Neural cell (in vitro differentiated cells): ENCODE measurements around the gene ABCC3.

Experiments used
- EZH2 ChIP-seq: fragments of 200-600, 300-800 bp; shearing (Covaris generic), sonication (generic); IDR thresholded peaks from 2 replicates; pipeline ENCODE4 v1.6.1; 2014; ENCODE audit warnings: antibody characterized with exemption, low read length, borderline replicate concordance, mild to moderate bottlenecking; ENCODE audit not compliant: insufficient read depth, poor library complexity, severe bottlenecking
- RAD21 ChIP-seq: fragments of 450-650 bp; conservative IDR thresholded peaks from 2 replicates; pipeline ENCODE4 v1.6.1; 2014; ENCODE audit warnings: antibody characterized with exemption, mild to moderate bottlenecking, moderate library complexity
- TAF1 ChIP-seq: IDR thresholded peaks from 2 replicates; pipeline ENCODE4 v1.6.1; 2012; ENCODE audit warnings: low read depth

DNA sequence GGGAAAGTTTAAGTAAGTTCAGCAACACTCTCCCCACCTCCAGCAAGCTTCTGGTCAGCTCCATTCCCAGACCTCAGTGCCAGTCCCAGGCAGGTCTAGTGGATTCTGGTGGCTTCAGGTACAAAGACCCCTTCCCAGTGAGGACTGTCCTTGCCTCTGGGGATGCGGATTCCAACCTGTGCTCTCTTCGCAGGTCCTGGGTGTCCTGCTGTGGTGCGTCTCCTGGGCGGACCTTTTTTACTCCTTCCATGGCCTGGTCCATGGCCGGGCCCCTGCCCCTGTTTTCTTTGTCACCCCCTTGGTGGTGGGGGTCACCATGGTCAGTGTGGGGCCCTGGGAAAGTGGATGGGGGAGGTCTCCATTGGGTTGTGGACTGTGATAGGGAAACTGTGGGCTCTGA is 21.8 kb downstream of the ABCC3 start:
- TF ChIP-seq TAF1 = no peak
- no peak for TF ChIP-seq EZH2
- TF ChIP-seq RAD21 = no peak
